Ammon's horn (tissue), 1 donor: ENCODE data around the gene FAM200A.
A peak's percentile ranks its signal among the peaks of the same experiment; 100 is the strongest.
"Not testable (repeated sequence)": the region's sequence is repeated elsewhere in the genome, so short reads cannot be mapped to it uniquely, and the experiment has no call there.

ENCODE experiments used
- DNase-seq: peaks from one replicate; pipeline ENCODE4 v3.0.0-alpha.2; 2016; ENCODE audit warnings: low spot score

FAM200A gene

GRCh38 chr7:99504281-99504602 is 47.7 kb downstream of the FAM200A start:
- peak; percentile 98 for DNase-seq

- DNase-seq, result not testable (repeated sequence)
Observed at GRCh38 chr7:99501236-99501635, 50.7 kb downstream of the FAM200A start.

GRCh38 chr7:99500637-99501009 is 51.3 kb downstream of the FAM200A start:
- DNase-seq, result no peak

GRCh38 chr7:99499721-99500636 is 51.9 kb downstream of the FAM200A start, which contains the start of gene ZNF394:
ZNF394 (minus strand) TSS chr7:99500281; CDS start chr7:99500093, 188 bp downstream.
- DNase-seq, result peak; percentile 96

- no peak for DNase-seq
Observed at GRCh38 chr7:99499371-99499720, 52.6 kb downstream of the FAM200A start.

GRCh38 chr7:99498546-99498944 is 53.4 kb downstream of the FAM200A start:
- DNase-seq, result no peak

- no peak for DNase-seq
Observed at GRCh38 chr7:99497766-99498545, 54.0 kb downstream of the FAM200A start.
